GM12878 (cell line): ENCODE measurements around the gene ITGB8. TPM values are rescaled to one million over a fixed set of nuclear protein-coding genes. Genes with fewer than 3 reads are reported as not detected.

Experiments
- ATAC-seq: fragments of 200-7000 bp; cut with Tn5 transposase; 3 replicates; pipeline ENCODE4 v1.9.1; 2020; ENCODE audit warnings: mild to moderate bottlenecking, moderate library complexity
- BruUV-seq: library from RNA; stranded (reverse); fragments of 400-500 nt; replicated peaks from 2 replicates; lab custom pipeline; 2021; lab: Mats Ljungman, UMichigan
- CTCF ChIA-PET: fragments of 300-600 bp; sonication (Branson Sonifier 250); formaldehyde crosslinking; extraction: SDS; loops from one replicate; lab custom pipeline; 2021; ENCODE audit warnings: inconsistent platforms; lab: Yijun Ruan, JAX
- POLR2A ChIA-PET: fragments of 350-600 bp; formaldehyde crosslinking; extraction: SDS; loops from one replicate; lab custom pipeline; 2021; ENCODE audit warnings: inconsistent platforms; lab: Charles Lee
- RAD21 ChIA-PET: fragments of 300-600 bp; sonication (Branson Sonifier 250); formaldehyde crosslinking; loops from one replicate; lab custom pipeline; 2023; ENCODE audit warnings: antibody characterized with exemption; ENCODE audit not compliant: unreplicated experiment; lab: Charles Lee
- SMC1A ChIA-PET: fragments of 300-600 bp; sonication (Branson Sonifier 250); formaldehyde crosslinking; loops from one replicate; lab custom pipeline; 2023; ENCODE audit not compliant: unreplicated experiment, uncharacterized antibody; lab: Charles Lee
- DNase-seq: peaks from one replicate; pipeline ENCODE4 v3.0.0-alpha.2; 2011; ENCODE audit warnings: low read depth, low spot score
- FAIRE-seq: peaks from 3 replicates; lab custom pipeline; 2011; peaks lifted over from hg19 to GRCh38; lab: Jason Lieb, UNC
- H2AFZ ChIP-seq: 2 replicates; pipeline ENCODE4 v1.6.0; 2011; ENCODE audit warnings: low read depth, low read length, control low read depth; ENCODE audit not compliant: control insufficient read depth
- H3K27ac ChIP-seq: 2 replicates; pipeline ENCODE4 v1.5.1; 2011; ENCODE audit warnings: control low read depth; ENCODE audit not compliant: control insufficient read depth, insufficient read depth
- H3K27me3 ChIP-seq, 2 experiments: replicated peaks in 1 of 2; 2 replicates each; pipeline versions ENCODE4 v1.6.0 to v1.6.1; 2011; ENCODE audit warnings: low read length in 1 of 2; ENCODE audit not compliant: control insufficient read depth in 2 of 2, insufficient read depth in 2 of 2
- H3K36me3 ChIP-seq, 2 experiments: 2 replicates each; pipeline ENCODE4 v1.5.1; 2011; ENCODE audit warnings: low read length in 1 of 2; ENCODE audit not compliant: control insufficient read depth in 2 of 2, insufficient read depth in 2 of 2
- H3K4me1 ChIP-seq: 2 replicates; pipeline ENCODE4 v1.6.1; 2011; ENCODE audit warnings: mild to moderate bottlenecking, low read length, moderate library complexity, mixed read lengths; ENCODE audit not compliant: control insufficient read depth, insufficient read depth
- H3K4me2 ChIP-seq: 2 replicates; pipeline ENCODE4 v1.6.0; 2011; ENCODE audit warnings: control low read depth; ENCODE audit not compliant: control insufficient read depth, insufficient read depth
- H3K4me3 ChIP-seq: fragments of 200-600 bp; sonication (generic); 2 replicates; pipeline ENCODE4 v1.5.1; 2016
- H3K79me2 ChIP-seq: 2 replicates; pipeline ENCODE4 v1.6.0; 2011; ENCODE audit warnings: low read length; ENCODE audit not compliant: control insufficient read depth, insufficient read depth
- H3K9ac ChIP-seq: 2 replicates; pipeline ENCODE4 v1.8.0; 2011; ENCODE audit warnings: low read length, control low read depth, mixed read lengths; ENCODE audit not compliant: control insufficient read depth, insufficient read depth
- H3K9me3 ChIP-seq: replicated peaks from 3 replicates; pipeline ENCODE4 v1.5.1; 2011; ENCODE audit warnings: mild to moderate bottlenecking, low read length; ENCODE audit not compliant: control insufficient read depth, insufficient read depth
- H4K20me1 ChIP-seq: 2 replicates; pipeline ENCODE4 v1.6.0; 2011; ENCODE audit not compliant: control insufficient read depth, insufficient read depth
- BMI1 ChIP-seq: fragments of 450-650 bp; IDR thresholded peaks from 2 replicates; pipeline ENCODE4 v1.6.1; 2016; ENCODE audit warnings: mild to moderate bottlenecking, moderate library complexity, borderline replicate concordance
- CHD4 ChIP-seq: fragments of 200-600 bp; sonication (generic); IDR thresholded peaks from 2 replicates; pipeline ENCODE4 v1.6.1; 2016; ENCODE audit warnings: mild to moderate bottlenecking
- EGR1 ChIP-seq, 2 experiments: IDR thresholded peaks; 1 replicate in 1 of 2; 2 replicates in 1 of 2; pipeline ENCODE4 v1.6.1; 2011 to 2012; ENCODE audit warnings: low read depth in 2 of 2, low read length in 2 of 2, borderline replicate concordance in 1 of 2, mild to moderate bottlenecking in 1 of 2, moderate library complexity in 1 of 2
- GABPA ChIP-seq: IDR thresholded peaks from 2 replicates; pipeline ENCODE4 v1.6.1; 2014; ENCODE audit warnings: antibody characterized with exemption, low read depth, mild to moderate bottlenecking, inconsistent platforms
- IKZF2 ChIP-seq, 2 experiments: fragments of 450-650 bp; IDR thresholded peaks; 2 replicates each; pipeline ENCODE4 v1.6.1; 2017; ENCODE audit warnings: mild to moderate bottlenecking in 2 of 2, moderate library complexity in 2 of 2
- JUND ChIP-seq: IDR thresholded peaks from 2 replicates; pipeline ENCODE4 v1.6.1; 2012; ENCODE audit warnings: low read depth, mild to moderate bottlenecking, low read length, improper control_type of control experiment, moderate library complexity
- MEF2B ChIP-seq: fragments of 450-650 bp; IDR thresholded peaks from 2 replicates; pipeline ENCODE4 v1.6.1; 2018; ENCODE audit warnings: mild to moderate bottlenecking, moderate library complexity; ENCODE audit not compliant: partially characterized antibody, poor library complexity, severe bottlenecking
- MLLT1 ChIP-seq: fragments of 450-650 bp; IDR thresholded peaks from 2 replicates; pipeline ENCODE4 v1.6.1; 2016; ENCODE audit warnings: mild to moderate bottlenecking
- NFYA ChIP-seq: IDR thresholded peaks from 2 replicates; pipeline ENCODE4 v1.6.1; 2011; ENCODE audit warnings: low read depth, mild to moderate bottlenecking, low read length, improper control_type of control experiment, borderline replicate concordance
- RB1 ChIP-seq: fragments of 450-650 bp; formaldehyde crosslinking; IDR thresholded peaks from 2 replicates; pipeline ENCODE4 v1.6.1; 2017; ENCODE audit warnings: mild to moderate bottlenecking, borderline replicate concordance
- RFX5 ChIP-seq: IDR thresholded peaks from 2 replicates; pipeline ENCODE4 v1.6.1; 2011; ENCODE audit warnings: low read depth, low read length, improper control_type of control experiment
- RUNX3 ChIP-seq: IDR thresholded peaks from 2 replicates; pipeline ENCODE4 v1.6.1; 2012; ENCODE audit warnings: low read length, inconsistent platforms
- STAT1 ChIP-seq: fragments of 450-650 bp; conservative IDR thresholded peaks from 2 replicates; pipeline ENCODE4 v1.6.1; 2014; ENCODE audit warnings: antibody characterized with exemption, mild to moderate bottlenecking
- TCF7 ChIP-seq: IDR thresholded peaks from 2 replicates; pipeline ENCODE4 v1.6.1; 2014; ENCODE audit warnings: antibody characterized with exemption, borderline replicate concordance
- ZBTB4 ChIP-seq: fragments of 450-650 bp; formaldehyde crosslinking; IDR thresholded peaks from 2 replicates; pipeline ENCODE4 v1.4.0; 2022; ENCODE audit warnings: mild to moderate bottlenecking, moderate library complexity
- ZNF622 ChIP-seq: fragments of 450-650 bp; IDR thresholded peaks from 2 replicates; pipeline ENCODE4 v1.6.1; 2017; ENCODE audit warnings: mild to moderate bottlenecking, inconsistent platforms
- WGBS: methylation state at CpG from one replicate; pipeline ENCODE4 v1.1.6; 2016; ENCODE audit warnings: low lambda C conversion rate; ENCODE audit not compliant: insufficient replicate concordance, insufficient coverage; ENCODE audit errors: missing lambda C conversion rate; 5-methylcytosine and 5-hydroxymethylcytosine counted together
- in situ Hi-C: fragments of 300-500 bp; cut with MboI; formaldehyde crosslinking; loops from 9 replicates; pipeline ENCODE4 v1.14.3; 2018; ENCODE audit warnings: mixed read lengths
- intact Hi-C: fragments of 100-400 bp; cut with micrococcal nuclease; formaldehyde crosslinking; loops from one replicate; pipeline ENCODE4 v1.14.2; 2022; ENCODE audit not compliant: unreplicated experiment
- polyA plus RNA-seq, 11 experiments: library from polyadenylated mRNA; depleted of rRNA in 4 of 11; unstranded in 6 of 11; stranded (reverse) in 5 of 11; fragments of >200 nt; fragmentation: Nextera tagmentation in 4 of 11; fragmentation: Illumina TruSeq in 1 of 11; extraction: Ambion mirVana in 4 of 11; extraction: Trizol in 1 of 11; gene quantifications; 1 replicate in 1 of 11; 2 replicates in 10 of 11; pipeline versions ENCODE4 v1.2.1 to v1.2.3, GENCODE V29; 2011 to 2016; ENCODE audit warnings: inconsistent platforms in 2 of 11, missing spikeins in 2 of 11, low read depth in 1 of 11
- total RNA-seq, 4 experiments: library from RNA; depleted of rRNA in 3 of 4; stranded (reverse); fragments of >200 nt in 3 of 4; fragmentation: Illumina TruSeq in 1 of 4; extraction: Trizol in 1 of 4; gene quantifications; 2 replicates each; pipeline versions ENCODE4 v1.2.1 to v1.2.3, GENCODE V29; 2013 to 2021

ITGB8 gene
- total and polyA plus RNA-seq, 10 of the 15 experiments (the other 5 are each of a cell fraction or from before 2014, with no cell fraction given), result 0.37 to 26.2 (median 1.5) TPM

- H3K27ac ChIP-seq, result no peak overlapping the region
- H2AFZ ChIP-seq, result no peak overlapping the region
- H3K79me2 ChIP-seq, result no peaks in the 10 kb centered on the region
- H3K4me3 ChIP-seq, result no peak overlapping the region
- no peak for TF ChIP-seq TCF7
- TF ChIP-seq BMI1, result no peak
- TF ChIP-seq EGR1 (IDR thresholded peaks at IDR 0.05; ENCODE audit: borderline replicate concordance in 1 of 2, low read depth in 2 of 2, low read length in 2 of 2), result no peak
- TF ChIP-seq MLLT1, result no peak
- TF ChIP-seq ZBTB4 (CRISPR knock-in tag), result no peak
- TF ChIP-seq IKZF2 (IDR thresholded peaks at IDR 0.05), result no peak
- no peak for TF ChIP-seq RFX5
- no peak for TF ChIP-seq NFYA
- TF ChIP-seq RUNX3, result no peak
- TF ChIP-seq MEF2B, result no peak
- no peak for TF ChIP-seq CHD4
- TF ChIP-seq GABPA, result no peak
- no peak for TF ChIP-seq ZNF622
- no peak for TF ChIP-seq STAT1
- TF ChIP-seq RB1, result no peak
- TF ChIP-seq JUND, result no peak
- no peak for DNase-seq
- no peaks in the 10 kb centered on the region for H3K36me3 ChIP-seq
- no peaks in the 10 kb centered on the region for H3K9me3 ChIP-seq
- H3K4me2 ChIP-seq, result no peak overlapping the region
- in situ Hi-C loops (no loop called here), intact Hi-C loops (no loop called here)
- POLR2A ChIA-PET, result no interaction called here
- no peak overlapping the region for H3K9ac ChIP-seq
- no peak for FAIRE-seq
- CTCF ChIA-PET, result interaction anchor here (0.7 to 2.1 kb wide), 4 partner anchors 9 to 572 kb away, joined by 3 to 7 read pairs (median 4); no protein-coding TSS in a partner anchor
- no peaks in the 10 kb centered on the region for H3K27me3 ChIP-seq
- RAD21 ChIA-PET, result no interaction called here
- ATAC-seq, result no peak
- SMC1A ChIA-PET, result interaction anchor here (1.2 to 2.4 kb wide), 3 partner anchors 10 to 166 kb away, joined by 3 to 7 read pairs (median 3); no protein-coding TSS in a partner anchor
- no TSS peak for BruUV-seq
- 49% methylated on average over 3 of the region's 3 CpGs for WGBS
- no peaks in the 10 kb centered on the region for H4K20me1 ChIP-seq
- no peaks in the 10 kb centered on the region for H3K4me1 ChIP-seq
Measured at GRCh38 chr7:20320322-20320721, 10.4 kb upstream of the ITGB8 start.
